ENCODE data around the gene MASP2.
A peak's percentile ranks its signal among the peaks of the same experiment; 100 is the strongest.
"Not testable (repeated sequence)": the region's sequence is repeated elsewhere in the genome, so short reads cannot be mapped to it uniquely, and the experiment has no call there.

MASP2 gene

DNA sequence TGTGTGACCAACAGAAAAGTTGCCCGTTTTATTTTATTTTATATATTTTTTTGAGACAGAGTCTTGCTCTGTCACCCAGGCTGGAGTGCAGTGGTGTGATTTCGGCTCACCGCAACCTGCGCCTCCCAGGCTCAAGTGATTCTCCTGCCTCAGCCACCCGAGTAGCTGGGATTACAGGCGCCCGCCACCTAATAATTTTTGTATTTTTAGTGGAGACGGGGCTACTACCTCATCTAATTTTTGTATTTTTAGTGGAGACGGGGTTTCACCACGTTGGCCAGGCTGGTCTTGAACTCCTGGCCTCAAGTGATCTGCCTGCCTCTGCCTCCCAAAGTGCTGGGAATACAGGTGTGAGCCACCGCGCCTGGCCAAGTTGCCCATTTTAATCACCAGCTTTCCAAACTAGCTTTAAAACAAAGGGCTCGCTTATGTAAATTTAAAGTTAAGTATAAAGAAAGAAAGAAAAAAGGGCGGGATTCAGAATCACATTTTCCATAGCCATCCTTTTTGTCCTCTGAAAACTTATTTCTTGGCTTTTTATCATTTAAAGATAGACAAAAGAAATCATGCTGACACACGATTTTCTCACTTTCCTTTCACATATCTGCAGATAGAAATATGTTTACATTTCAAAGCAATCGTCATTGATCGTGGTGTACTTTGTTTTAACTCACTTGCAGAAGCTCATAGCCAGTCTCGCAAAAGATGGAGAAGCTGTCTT is 9.9 kb downstream of the MASP2 start:
- not testable (repeated sequence) for DNase-seq

DNA sequence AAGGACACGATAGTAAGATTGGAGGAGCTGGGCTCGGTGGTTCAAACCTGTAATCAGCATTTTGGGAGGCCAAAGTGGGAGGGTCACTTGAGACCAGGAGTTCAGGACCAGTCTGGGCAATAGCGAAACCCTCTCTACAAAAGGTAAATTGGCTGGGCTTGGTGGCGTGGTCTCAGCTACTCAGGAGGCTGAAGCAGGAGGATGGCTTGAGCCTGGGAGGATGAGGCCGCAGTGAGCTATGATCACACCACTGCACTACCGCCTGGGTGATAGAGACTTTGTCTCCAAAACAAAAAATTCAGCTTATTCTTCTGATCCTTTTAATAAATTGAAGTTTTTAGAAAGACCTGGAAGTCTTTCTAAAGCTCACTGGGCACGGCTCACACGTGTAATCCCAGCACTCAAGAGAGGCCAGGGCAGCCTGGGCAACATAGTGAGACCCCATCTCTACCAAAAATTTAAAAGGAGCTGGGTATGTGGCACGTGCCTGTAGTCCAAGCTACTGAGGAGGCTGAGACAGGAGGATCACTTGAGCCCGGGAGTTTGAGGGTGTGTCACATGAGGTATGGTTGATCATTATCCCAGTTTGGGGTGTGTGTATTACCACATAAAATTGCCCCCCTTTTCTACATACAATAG is 15.3 kb downstream of the MASP2 start:
- DNase-seq: no peak

DNA sequence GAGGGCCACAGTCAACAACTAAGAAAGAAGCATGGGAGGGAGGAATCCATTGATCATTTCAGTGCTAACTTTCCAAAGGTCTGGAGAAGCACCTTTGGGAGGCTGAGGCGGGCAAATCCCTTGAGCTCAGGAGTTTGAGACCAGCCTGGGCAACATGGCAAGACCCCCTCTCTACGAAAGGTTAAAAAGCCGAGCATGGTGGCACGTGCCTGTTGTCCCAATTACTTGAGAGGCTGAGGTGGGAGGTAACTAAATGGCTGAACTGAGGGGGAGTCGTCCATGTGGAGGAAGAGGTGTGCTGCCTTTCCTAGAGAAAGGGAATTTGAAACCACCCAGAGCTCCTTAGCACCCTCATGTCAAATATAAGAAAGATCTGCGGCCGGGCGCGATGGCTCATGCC is 16.2 kb downstream of the MASP2 start:
- no peak for DNase-seq

DNA sequence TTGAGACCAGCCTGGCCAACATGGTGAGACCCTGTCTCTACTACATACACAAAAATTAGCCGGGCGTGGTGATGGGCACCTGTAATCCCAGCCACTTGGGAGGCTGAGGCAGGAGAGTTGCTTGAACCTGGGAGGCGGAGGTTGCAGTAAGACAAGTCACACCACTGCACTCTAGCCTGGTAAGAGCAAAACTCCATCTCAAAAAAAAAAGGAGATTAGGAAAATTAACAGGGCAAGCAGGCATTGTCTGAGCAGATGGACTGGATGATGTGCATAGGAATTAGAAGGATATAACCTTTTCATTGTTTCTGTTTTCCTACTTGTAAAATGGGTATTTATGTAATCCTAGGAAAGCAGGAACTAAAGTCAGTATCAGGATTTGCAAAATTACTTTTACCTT is 19.0 kb downstream of the MASP2 start:
- no peak for DNase-seq

DNA sequence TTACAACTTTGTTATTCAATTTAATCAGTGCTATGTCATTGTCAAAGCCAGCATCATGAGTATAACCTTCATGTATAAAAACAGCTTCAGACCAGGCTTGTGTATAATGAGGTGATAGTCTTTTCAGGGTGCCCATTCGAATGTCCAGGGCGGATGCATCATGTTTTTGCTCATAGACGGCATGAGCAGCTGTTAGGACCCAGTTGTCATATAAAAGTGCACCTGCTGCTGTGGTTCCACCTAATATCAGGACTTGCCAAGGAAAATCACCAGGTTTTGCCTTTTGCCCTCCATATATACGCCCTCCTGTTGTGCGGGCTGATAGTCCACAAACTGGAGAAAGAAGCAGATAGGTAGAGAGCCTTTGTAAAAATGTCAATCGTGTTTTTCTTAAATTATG is 19.7 kb downstream of the MASP2 start:
- DNase-seq: no peak

DNA sequence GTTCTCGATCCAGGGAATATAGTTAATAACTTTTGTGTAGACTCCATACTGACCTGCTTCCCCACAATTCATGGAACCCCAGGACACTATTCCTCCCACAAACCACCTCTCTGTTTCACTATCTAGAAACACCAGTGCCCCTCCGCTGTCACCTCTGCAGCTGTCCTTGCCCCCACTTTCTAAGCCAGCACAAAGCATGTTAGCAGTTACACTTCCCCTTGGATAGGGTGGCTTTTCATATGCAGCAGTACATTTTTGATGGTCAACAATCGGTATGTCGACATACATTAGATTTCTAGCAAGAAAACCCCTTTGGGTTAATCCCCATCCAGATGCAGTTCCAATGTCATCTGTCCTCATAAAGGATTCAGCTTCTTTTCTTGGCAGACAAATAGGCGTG is 20.1 kb downstream of the MASP2 start:
- DNase-seq: no peak

DNA sequence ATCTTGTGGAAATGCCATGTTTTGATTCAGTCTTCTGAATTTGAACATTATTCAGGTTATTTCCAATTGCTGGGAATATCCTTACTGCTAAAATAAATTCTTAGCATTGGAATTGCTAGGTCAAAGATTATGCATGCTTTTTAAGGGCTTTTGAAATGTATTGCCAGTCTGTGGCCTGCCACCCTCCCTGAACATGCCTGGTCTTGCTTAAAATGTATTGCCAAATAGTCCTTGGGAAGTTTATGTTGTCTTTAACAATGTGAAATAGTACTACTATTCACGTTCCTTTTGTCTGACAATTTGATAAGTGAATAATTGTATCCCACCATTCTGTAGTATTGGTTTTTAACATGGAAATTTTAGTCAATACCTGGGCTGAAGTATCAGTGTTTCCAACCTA is 21.0 kb downstream of the MASP2 start:
- DNase-seq: no peak

DNA sequence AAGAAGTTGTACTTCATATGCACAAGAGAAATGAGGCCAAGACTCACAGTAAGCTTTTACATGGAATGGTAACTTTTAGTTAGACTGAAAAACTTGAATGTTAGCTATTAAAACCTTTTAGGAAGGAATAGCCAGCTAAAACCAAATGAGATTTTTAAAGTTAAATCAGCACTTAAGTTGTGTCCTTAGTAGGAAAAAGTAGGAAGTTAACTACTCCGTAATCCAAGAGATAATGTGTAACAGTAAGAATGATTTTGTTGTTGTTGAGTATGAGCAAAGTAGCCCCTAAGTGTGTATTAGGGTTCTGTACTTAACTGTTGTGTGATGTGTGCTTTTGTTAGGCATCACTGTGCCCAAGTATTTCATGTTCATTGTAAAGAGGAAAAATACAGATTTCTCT is 21.4 kb downstream of the MASP2 start:
- DNase-seq: no peak

DNA sequence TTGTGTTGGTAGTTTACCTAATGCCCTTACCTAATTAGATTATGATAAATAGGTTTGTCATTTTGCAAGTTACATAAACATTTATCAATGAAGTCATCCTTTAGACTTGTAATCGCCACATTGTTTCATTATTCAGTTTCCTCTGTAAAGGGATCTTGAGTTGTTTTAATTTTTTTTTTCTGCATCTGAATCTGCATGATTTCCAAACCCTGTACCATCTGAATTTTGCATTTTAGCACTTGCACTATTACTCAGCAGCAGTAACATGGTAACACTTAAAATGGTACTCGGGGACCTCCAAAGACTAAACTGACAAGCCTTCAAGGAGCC is 22.2 kb downstream of the MASP2 start:
- no peak for DNase-seq

DNA sequence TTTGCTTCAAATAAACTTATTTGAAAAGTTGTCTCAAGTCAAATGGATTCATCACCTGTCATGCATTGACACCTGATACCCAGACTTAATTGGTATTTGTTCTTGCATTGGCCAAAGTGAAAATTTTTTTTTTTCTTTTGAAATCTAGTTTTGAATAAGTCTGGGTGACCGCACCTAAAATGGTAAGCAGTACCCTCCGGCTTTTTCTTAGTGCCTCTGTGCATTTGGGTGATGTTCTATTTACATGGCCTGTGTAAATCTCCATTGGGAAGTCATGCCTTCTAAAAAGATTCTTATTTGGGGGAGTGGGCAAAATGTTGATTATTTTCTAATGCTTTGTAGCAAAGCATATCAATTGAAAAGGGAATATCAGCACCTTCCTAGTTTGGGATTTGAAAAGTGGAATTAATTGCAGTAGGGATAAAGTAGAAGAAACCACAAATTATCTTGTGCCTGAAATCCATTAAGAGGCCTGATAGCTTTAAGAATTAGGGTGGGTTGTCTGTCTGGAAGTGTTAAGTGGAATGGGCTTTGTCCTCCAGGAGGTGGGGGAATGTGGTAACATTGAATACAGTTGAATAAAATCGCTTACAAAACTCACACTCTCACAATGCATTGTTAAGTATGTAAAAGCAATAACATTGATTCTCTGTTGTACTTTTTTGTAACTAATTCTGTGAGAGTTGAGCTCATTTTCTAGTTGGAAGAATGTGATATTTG is 22.7 kb downstream of the MASP2 start:
- DNase-seq: no peak

DNA sequence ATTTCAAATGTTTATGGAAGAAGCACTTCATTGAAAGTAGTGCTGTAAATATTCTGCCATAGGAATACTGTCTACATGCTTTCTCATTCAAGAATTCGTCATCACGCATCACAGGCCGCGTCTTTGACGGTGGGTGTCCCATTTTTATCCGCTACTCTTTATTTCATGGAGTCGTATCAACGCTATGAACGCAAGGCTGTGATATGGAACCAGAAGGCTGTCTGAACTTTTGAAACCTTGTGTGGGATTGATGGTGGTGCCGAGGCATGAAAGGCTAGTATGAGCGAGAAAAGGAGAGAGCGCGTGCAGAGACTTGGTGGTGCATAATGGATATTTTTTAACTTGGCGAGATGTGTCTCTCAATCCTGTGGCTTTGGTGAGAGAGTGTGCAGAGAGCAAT is 23.8 kb downstream of the MASP2 start:
- no peak for DNase-seq

DNA sequence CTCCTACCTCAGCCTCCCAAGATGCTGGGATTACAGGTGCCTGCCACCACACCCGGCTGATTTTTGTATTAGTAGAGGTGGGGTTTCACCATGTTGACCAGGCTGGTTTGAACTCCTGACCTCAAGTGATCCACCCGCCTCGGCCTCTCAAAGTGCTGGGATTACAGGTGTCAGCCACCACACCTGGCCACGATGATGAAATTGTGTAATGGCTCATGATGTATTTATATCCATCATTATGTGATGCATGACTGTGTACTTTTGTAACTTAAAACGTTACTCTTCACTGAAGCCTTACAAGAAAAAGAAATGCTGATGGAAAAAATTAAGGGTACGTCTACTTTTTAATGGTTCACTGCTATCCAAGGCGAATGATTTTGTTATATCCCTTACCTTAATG is 27.1 kb downstream of the MASP2 start:
- no peak for DNase-seq

DNA sequence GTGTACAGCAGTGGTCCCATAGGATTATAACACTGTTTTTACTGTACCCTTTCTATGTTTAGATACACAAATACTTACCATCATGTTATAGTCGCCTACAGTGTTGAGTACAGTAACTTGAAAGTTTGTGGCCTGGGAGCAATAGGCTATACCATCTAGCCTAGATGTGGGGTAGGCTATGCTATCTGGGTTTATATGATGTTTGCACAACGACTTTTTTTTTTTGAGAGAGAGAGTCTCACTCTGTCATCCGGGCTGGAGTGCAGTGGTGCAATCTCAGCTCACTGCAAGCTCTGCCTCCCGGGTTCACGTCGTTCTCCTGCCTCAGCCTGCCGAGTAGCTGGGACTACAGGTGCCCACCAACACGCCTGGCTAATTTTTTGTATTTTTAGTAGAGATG is 27.7 kb downstream of the MASP2 start:
- DNase-seq: not testable (repeated sequence)

DNA sequence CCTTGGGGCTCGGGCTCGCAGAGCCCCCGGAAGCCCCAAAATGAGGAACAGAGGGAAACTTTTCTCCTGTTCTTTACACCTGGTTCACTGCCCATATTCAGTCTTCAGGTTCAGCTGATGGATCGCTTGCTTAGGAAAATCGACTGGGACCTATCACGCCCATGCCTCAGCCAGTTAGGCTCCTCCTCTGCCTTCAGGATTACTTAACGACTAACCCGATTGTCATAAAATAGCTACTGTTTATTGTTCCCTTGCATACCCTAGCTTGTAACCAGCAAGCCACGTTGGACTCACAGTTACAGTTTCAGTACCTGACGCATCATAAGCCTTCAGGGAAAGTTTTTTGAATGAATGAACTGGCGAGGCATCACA is 33.9 kb downstream of the MASP2 start:
- DNase-seq: no peak

DNA sequence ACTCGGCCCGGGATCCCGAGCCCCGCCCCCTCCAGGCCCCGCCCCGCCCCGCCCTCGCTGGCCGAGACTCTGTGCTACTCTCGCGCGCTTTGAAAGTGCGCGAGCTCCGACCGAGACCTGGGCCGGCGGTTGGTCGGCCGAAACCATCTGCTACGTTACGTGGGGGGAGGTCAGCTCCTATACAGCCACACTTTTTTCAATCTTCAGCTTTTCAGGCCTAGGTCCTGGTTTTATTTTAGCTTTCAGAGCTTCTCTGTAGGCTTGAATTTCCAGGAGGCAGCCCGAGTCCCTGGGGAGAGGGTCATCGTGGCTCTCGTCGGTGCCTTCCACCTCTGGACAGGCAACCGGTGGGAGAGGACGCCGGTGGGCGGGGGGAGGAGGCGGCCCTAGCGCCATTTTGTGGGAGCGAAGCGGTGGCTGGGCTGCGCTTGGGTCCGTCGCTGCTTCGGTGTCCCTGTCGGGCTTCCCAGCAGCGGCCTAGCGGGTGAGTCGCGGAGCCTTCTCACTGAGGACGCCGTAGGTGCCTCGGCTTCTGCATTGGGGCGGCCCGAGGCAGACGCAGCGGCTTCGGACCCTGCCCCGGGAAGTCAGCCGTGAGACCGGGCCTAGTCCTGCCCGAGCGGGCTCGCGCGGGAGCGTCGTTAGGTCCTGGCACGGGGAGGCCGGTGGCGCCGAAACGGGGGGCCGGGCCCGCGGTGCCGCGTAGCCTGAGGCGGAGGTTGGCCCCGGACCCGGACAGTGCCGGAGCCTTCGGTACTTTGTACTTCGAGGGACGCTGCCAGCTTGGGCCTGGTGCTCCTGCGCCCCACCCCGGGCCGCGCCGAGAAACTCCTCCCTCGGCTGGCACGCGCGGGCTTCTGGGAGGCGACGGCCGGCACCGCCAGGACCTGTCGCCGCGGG is 34.5 kb downstream of the MASP2 start, which contains the start of gene TARDBP:
Gene TARDBP, plus strand, starts transcription at position 395 of the 900 bp plus-strand sequence. CDS start 1,074 bp downstream, outside the sequence.
- DNase-seq: peak; percentile 97

DNA sequence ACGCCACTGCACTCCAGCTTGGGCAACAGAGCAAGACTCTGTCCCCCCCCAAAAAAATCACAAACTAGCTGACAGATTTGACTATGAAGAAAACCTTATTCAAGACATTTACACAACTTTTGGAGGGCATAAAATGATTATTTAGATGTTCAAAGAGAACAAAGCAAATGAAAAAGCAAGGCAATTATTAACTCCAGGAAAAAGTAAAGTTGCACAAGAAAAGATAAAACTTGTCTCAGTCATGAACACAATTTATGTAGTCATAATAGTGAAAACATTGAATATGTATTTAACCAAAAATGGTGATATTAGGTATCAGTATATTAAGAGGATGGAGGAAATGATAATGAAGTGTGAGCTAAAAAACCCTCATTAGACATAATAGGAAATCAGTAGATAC is 46.5 kb downstream of the MASP2 start:
- DNase-seq: no peak

DNA sequence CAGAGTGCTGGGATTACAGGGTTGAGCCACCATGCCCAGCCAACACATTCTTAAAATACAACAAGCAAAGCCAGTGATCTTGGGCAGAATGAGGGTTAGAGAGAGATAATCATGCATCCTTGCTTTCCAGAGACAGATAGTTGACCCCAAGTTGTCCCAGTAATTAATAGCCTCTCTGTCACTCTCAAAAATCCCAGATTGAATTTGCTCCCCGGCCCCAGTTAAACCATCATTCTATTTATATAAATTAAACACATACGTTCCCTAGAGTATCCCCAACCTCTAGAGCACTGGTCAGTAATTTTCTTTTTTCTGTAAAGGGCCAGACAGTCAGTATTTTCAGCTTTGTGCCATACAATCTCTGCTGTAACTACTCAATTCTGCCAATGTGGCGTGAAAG is 50.9 kb downstream of the MASP2 start:
- DNase-seq: no peak

DNA sequence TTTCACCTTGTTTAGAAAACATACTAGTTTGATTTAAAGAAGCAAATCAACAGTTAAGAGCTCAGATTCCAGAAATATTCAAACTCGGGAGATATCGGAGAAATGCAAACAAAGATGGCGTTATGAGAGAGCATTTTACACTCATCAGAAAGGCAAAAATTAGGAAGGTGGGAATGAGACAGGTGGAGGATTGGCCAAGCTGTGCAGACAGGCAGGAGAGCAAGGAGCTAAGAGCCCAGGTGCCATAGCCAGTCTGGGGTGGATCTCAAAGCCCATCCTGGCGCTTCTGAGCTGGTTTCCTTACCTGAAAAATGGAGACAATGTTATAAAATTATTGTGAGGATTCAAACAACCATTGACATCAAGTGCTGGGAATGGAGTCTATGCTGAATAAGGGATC is 54.2 kb downstream of the MASP2 start:
- no peak for DNase-seq

DNA sequence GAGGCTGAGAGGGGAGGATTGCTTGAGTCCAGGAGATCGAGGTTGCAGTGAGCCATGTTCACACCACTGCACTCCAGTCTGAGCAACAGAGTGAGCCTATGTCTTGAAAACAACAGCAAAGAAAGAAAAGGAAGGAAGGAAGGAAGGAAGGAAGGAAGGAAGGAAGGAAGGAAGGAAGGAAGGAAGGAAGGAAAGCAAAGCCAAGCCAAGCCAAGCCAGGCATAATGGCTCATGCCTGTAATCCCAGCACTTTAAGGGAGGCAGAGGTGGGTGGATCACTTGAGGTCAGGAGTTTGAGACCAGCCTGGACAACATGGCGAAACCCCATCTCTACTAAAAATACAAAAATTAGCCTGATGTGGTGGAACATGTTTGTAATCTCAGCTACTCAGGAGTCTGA is 55.0 kb downstream of the MASP2 start:
- DNase-seq: not testable (repeated sequence)

DNA sequence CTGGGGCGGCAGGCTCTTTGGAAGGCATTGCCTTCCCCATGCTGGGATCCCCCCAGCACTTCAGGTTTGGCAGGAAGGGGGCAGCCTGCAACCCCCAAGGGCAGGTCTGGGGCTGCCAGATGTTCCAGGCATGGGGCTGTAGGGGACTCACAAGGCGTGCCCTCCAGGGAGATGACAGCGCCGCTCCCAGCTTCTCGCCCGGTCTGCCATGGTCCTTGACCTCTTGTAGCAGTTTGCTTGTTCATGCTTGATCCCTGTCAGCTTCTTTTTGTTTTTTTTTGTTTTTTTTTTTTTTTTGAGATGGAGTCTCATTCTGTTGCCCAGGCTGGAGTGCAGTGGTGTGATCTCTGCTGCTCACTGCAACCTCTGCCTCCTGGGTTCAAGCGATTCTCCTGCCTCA is 56.2 kb downstream of the MASP2 start:
- no peak for DNase-seq

DNA sequence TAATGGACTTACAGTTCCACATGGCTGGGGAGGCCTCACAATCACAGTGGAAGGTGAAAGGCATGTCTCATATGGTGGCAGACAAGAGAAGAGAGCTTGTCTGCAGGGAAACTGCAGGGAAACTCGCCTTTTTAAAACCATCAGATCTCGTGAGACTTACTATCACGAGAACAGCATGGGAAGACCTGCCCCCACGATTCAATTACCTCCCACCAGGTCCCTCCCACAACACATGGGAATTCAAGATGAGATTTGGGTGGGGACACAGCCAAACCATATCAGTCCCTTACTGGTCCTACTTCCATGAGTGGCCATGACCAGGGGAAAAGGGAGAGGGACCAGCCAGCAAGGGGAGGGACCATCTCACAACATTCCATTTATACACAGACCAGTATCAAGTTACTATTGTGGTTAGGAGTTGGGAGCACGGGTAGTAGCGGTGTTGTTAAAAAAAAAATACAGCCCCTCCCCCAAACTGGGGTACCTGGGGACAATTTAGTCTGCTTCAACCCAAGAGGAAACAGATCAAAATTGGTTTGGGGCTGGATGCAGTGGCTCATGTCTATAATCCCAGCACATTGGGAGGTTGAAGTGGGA is 57.0 kb downstream of the MASP2 start:
- DNase-seq: not testable (repeated sequence)

DNA sequence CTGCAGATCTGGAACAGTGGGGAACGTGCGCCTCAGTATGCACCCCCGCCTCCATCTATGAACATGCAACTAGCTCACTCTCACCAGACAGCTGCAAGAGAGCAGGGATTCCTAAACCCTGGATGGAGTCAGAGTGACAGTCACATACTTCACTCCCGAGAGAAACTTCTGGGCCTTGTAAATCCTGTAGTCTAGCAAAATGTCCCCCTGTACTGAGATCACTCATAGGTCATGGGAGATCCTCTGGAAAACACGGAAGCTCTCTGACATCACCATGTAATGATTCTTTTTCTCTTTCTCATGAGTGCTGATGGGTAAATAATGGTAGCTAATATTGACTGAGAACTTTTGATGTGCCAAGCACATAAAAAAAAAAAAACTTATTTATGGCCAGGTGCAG is 57.9 kb downstream of the MASP2 start:
- DNase-seq: no peak
